GM19239 (cell line): Measurements from ENCODE around the gene USPL1.
"Not testable (repeated sequence)": the region's sequence is repeated elsewhere in the genome, so short reads cannot be mapped to it uniquely, and the experiment has no call there.

Experiments
- DNase-seq: peaks from one replicate; pipeline ENCODE4 v3.0.0; 2011; ENCODE audit warnings: low spot score; ENCODE audit not compliant: insufficient read length
- FAIRE-seq: peaks from 2 replicates; lab custom pipeline; 2011; peaks lifted over from hg19 to GRCh38; lab: Jason Lieb, UNC

USPL1 gene

DNA sequence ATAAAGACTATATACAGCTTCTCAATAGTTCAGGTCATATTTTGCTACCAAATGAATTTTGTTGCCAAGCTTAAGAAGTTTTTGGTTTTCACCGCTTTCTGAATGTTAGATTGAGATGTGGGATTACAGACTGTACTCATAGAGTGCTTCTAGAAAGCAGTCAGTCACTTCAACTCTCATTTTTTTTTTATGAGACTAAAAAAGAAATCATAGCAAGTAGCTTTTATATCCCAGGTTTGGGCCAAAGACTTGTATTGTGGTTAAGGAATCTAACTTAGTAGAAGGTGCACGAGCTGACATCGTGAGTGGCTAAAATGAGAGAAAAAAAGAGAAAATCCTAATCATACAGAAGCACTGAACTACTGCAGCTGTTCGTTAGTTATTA is 2.2 kb upstream of the USPL1 start:
- no peak for DNase-seq
- peak; percentile 68 for FAIRE-seq

DNA sequence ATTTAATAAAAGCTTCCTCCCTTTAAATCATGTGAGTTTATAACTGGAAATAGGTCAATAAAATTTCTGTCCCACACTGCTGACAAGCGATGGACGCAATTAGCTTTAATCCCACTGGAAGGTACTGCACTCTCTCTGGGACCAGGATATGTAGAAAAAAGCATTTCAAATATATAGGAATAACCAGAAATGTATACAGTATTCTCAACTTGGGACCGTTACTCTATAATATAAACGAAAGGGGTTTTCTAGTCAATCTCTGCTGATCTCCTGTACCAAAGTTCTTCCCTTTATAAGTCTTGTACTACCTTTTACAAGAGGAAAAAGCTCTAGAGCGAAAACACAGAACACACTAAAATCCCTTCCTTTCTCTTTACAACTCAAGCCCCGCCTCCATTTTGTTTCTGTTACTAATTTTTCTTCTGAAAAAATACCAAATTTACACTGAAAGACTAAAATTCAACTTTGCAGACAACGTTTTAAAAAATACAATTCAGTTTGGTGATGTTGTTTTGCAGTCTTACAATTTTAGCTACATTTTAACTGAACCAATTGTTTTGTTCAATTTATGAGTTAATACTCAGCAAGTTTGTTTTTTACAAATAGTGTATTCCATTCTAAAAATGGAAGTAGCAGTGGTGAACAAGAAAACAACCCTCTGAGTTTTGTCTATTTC is 1.7 kb upstream of the USPL1 start:
- FAIRE-seq (peak; percentile 79), DNase-seq (peak; percentile 9)

- DNase-seq = peak; percentile 15
- FAIRE-seq = peak; percentile 86
Observed at GRCh38 chr13:30616927-30617314, 799 bp upstream of the USPL1 start.

DNA sequence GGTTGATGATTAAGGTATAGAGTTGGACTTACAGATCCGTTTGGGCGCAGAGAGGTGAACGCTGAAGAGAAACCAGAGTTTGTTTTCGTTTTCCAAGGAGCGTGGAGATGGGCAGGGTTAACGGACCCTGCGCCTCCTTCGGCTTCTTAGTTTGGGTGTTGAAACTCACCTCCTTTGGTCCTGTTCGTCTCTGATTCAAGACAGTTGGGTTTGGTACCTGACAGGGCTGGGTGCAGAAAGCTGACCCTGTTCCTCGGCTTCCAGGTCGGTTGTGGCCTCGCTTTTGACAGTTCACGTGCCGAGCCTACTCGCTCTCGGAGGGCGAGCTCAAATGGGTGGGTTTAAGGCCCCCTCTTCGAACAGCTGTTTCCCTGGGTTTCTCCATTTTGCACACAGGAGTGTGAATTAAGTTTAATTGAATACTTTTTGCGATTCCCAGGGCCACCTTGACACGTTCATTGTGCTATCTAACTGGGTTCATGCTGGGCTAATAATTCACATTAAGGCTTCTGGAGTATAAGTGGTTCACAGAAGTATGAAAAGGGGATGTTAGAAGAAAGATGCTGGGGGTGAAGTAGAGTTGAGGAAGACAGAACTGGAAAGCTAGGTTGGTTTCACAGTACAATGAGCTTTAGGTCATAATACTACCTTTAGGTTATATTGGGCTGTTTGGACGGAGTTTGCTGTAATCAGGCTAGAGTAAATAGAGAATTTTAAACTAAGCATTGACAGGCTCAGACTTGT is 638 bp downstream of the USPL1 start:
- no peak for FAIRE-seq
- no peak for DNase-seq

DNA sequence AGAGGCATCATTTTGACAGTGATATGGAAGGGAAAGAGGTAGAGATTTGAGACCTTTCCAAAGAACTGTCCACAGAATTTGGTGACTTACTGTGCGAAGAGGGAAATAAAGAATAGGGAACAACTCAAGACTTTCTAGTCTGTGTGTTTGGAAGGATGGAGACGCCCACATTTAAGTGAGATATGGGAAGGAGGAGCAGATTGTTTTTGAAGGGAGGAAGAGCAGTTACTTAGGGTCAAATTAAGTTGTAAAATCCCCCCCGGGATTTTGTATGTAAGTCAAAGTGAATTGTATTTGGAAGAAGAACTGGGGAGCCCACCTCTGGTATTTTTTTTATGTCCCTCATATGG is 1.2 kb downstream of the USPL1 start:
- FAIRE-seq = no peak
- no peak for DNase-seq

DNA sequence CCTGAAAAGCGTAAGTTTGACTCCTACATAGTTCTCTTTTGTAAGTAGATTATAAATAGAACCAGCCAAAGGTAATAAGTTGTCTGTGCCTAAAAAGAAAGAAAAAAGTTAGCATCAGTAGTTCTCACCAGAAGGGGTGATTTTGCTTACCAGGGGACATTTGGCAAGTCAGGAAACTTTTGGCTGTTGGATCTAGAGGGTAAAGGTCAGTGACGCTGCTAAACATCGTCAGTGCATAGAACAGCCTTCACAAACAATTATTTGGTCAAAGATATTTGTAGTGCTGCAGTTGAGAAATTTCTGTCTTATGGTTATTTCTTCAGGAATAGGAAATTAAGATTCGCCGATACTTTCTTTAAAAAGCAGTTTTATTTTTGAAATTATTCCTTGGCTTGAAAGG is 2.0 kb downstream of the USPL1 start:
- FAIRE-seq = no peak
- DNase-seq = no peak

DNA sequence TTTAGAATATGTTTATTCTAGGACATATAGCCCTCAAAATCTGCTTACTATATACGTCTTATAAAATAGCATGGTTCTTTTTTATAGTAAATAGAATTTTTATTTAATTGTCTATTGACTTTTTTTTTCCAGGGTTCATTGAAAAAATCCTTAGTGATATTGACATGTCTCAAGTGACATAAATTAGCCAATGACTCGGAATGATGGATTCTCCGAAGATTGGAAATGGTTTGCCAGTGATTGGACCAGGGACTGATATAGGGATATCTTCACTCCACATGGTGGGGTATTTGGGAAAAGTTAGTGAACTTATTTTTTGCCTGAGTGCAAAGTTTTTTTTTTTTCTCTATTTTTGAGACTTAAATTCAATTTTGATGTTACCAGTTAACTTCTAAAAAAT is 3.2 kb downstream of the USPL1 start:
- no peak for DNase-seq

DNA sequence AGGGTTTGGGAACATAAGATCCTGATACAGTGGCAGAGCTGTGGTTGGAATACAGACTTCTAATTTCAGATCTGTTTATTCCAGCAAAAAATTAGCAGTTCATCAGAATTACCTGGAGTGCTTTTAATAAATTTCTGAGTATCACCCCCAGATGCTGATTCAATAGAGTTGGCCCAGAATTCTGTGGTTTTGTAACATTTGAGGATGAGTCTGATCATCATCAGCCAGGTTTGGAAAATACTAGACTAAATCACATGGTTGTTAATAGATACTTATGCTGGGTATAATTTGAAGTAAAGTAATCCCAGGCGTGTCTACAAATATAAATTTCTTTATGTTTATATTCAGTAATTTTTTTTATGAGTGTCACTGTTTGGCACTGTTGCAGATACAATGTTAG is 4.8 kb downstream of the USPL1 start:
- DNase-seq (no peak), FAIRE-seq (no peak)

More for the DNA sequence above, 3.2 kb downstream of the USPL1 start:
- FAIRE-seq = no peak

DNA sequence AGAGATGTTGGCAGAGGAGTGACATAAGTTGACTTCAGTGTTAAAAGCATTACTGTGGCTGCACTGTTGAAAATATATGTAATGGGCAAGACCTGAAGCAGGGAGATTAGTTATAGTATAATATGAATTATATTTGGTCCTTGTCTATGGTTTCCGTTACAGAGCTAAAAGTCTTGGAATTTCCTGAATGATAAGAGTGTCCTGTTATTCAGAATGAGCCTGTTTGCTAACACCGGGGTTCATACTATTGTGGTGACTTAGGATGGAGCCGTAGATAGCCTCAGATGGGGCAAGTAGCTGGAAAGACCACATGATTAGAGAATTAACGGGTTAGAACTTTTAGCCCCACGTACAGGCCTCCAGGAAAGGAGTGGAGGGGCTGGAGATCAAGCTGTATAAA is 5.7 kb downstream of the USPL1 start:
- DNase-seq = no peak
- no peak for FAIRE-seq

- FAIRE-seq (peak; percentile 84), DNase-seq (no peak)
Observed at GRCh38 chr13:30624630-30625029, 6.9 kb downstream of the USPL1 start.

DNA sequence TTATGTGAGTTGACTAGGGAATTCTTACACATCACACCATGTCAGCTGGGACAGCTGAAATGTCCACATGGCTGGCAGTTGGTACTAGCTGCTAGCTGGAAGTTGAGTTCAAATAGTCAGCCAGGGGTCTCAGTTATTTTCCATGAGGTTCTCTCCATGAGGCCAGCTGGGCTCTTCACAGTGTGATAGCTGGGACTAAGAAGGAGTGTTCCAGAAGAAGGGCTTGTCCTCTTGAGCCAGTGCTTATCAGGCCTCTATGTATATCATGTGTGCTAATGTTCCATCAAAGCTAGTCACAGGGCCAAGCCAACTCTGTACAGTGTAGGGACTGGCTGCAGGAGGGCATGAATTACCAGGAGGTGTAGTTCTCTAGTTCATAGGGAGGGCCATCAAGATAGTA is 11.8 kb downstream of the USPL1 start:
- no peak for DNase-seq
- no peak for FAIRE-seq

- FAIRE-seq (no peak), DNase-seq (no peak)
Observed at GRCh38 chr13:30633861-30634260, 16.1 kb downstream of the USPL1 start.

DNA sequence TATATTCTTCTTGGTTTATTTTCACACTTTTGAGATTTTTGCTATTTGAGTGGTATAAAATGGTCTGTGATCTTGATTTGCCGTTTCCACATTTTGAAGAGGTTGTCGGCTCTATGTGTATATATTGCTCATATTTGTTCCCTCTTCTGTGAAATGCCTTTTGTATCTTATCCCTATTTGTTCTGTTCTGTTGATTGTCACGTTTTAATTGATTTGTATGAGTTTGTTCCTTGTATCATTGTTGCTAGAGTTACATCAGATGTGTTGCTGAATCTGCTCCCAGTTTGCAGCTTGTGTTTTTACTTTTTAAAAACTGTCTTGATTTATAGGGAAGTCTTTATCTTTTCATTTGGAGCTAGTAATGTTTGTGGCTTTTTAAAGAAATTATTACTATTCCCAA is 17.1 kb downstream of the USPL1 start:
- DNase-seq (no peak), FAIRE-seq (no peak)

DNA sequence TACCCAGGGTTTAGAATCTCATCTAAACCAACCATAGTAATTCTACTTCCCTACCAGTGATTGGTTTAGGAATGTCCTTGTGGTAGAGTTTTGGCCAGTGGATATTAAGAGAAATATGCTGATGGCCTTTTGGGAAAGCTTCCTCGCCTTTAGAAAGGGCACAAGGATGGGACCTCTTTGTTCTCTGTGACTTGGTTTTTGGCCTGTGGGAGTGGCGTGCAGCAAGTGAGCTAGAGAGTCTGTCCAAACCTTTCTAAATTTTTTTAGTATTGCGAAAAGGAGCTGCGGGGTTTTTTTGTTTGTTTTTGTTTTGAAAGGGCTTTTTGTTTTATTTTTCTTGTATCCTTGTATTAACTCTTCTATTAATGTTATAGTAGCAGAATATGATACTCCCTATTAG is 20.6 kb downstream of the USPL1 start:
- FAIRE-seq (no peak), DNase-seq (no peak)

GRCh38 chr13:30639671-30640070 is 22.0 kb downstream of the USPL1 start:
- DNase-seq (no peak), FAIRE-seq (no peak)

GRCh38 chr13:30641173-30641572 is 23.5 kb downstream of the USPL1 start:
- FAIRE-seq, DNase-seq: not testable (repeated sequence)

DNA sequence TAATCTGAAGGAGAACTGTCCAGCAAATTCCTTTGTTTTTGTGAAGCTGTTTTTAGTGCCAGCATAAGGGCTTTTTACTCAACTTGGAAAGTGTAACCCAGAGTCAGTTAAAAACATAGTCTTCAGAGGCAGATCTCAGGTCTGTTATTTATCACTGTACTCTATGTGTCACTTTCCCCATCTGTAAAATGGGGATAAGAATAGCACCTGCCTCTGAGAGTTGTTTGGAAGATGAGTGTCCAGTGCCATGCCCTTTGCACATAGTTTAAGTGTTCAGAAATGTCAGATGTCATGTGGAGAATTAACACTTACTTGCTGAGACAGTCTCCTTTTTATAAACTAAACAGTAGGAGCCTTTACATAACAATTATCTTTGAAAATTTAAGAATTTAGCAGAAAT is 27.9 kb downstream of the USPL1 start:
- no peak for FAIRE-seq

DNA sequence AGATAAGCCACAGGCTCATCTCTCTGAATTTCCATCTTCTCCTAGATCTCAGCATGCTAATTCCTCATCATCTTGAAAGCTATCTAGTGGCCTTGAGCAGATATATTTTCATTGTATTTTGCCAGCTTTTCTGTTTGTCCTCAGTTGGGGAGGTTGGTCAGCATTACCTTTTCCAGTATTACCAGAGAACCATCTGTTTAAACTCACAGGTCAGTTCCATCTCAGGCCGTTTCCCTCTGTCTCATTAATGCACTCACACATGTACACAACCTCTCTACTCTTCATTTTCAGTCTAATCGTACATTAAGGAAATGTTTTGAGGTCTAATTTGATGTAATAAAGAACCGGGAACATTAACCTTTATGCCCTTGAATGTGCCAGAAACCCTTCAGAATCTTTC is 29.7 kb downstream of the USPL1 start:
- no peak for DNase-seq
- peak; percentile 35 for FAIRE-seq

More for the DNA sequence above, 27.9 kb downstream of the USPL1 start:
- DNase-seq = no peak

- DNase-seq (no peak), FAIRE-seq (no peak)
Observed at GRCh38 chr13:30647824-30648521, 30.3 kb downstream of the USPL1 start.

DNA sequence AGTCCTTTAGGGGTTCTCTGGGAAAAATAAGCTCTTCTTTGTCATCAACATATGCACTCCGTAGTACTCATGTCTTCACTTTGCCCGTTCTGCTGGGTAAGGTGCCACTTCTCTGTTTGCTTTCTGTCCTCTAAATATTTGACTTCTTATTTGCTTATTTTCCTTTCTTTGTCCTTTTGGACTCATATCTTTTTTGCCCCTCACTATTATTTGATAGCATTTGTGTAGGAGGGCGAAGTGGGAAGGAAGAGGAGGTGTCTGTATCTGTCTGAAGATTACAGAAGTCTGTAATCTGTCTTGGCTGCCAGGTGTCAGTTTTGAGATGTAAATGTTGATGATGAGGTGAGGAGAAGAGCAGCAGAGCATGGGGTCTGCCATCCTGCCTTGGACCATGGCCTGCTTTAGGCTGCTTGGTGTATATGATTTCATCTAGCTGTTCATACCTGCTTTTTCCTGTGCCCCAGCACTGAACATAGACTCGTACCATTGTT is 30.8 kb downstream of the USPL1 start:
- FAIRE-seq (no peak), DNase-seq (no peak)

DNA sequence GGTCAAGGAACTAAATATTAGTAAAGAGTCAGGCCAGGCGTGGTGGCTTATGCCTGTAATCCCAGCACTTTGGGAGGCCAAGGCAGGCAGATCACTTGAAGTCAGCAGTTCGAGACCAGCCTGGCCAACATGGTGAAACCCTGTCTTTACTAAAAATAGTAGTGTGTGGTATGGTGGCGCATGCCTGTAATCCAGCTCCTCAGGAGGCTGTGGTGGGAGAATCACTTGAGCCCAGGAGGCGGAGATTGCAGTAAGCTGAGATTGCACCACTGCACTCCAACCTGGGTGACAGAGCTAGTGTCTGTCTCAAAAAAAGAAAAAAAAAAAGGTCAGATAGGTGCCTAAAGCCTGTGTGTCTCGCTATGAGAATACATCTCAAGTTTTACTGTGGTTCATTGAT is 33.9 kb downstream of the USPL1 start:
- not testable (repeated sequence) for DNase-seq, FAIRE-seq
